NCI-H82 treated with DMSO at 0.1 percent for 48 hours (cell line): ENCODE data around the gene ABHD17A.

Experiments used
- DNase-seq: peaks from one replicate; lab custom pipeline; 2025; ENCODE audit not compliant: unreplicated experiment; lab: John Stamatoyannopoulos, UW

ABHD17A gene

GRCh38 chr19:1841209-1841924, 43.9 kb downstream of the ABHD17A start:
- DNase-seq = no peak

DNA sequence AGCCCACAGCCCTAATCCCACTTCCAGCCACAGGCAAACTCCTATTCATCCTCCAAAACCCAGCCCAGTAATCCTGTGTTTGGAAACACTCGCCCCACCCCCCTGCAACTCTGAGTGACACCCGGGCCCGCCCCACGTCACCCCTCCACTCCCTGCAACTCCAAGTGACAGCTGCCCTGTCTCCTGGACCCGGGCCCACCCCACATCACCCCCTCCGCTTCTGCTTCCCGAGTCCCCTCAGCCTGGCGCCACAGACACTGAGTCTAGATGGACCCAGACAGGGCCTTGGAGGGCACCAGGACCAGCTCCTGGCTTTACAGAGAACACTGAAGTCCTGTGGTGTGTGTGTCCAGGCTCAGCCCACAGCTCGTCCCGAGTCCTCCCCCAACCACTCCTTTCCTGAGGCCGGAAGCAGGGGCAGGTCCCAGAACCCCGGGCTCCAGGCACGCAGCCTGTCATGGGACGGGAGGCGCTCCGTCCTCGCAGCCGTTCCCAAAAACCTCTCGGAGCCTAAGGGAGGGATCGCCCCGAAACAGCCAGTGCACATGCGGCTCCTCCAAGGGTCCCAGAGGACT, 44.7 kb downstream of the ABHD17A start:
- DNase-seq = no peak

DNA sequence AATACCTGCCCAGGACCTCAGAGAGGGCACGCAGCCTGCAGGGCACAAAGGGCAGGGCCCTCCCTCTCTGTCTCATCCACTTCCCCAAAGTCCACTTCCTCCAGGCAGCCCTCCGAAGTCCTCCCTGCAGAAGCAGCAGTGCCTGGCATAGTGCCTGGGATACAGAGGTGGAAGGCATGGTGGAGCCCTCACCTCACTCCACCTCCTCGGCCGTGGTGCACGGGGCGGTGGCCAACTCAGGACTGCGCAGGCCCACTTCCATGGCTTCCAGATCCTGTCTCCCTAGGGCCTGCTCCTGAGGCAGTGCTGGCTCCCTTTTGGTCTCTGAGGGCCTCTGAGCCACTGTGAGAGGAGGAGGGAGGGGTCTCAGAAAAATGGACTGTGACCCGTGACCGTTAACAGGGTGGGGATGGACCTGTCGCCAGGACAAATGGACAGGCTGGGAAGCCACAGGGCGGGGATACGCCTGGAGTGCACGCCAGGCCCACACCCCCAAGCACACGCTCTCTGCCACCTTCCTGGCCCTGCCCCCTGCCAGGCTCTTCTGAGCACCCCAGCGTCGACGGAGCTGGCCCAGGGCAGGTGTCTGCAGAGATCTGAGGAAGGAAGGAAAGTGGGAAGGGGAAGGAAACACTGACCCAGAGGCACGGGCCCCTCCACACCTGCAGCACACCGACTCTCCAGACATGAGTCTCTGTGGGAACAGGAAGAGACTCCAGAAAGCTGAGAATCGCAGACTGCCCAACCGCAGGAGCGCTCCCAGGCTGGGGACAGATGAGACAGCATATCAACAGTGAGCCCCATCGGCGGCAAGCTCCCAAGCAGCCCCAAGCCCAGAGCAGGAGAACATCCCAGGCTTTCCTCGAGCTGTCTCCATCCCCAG, 45.4 kb downstream of the ABHD17A start:
- DNase-seq = no peak

DNA sequence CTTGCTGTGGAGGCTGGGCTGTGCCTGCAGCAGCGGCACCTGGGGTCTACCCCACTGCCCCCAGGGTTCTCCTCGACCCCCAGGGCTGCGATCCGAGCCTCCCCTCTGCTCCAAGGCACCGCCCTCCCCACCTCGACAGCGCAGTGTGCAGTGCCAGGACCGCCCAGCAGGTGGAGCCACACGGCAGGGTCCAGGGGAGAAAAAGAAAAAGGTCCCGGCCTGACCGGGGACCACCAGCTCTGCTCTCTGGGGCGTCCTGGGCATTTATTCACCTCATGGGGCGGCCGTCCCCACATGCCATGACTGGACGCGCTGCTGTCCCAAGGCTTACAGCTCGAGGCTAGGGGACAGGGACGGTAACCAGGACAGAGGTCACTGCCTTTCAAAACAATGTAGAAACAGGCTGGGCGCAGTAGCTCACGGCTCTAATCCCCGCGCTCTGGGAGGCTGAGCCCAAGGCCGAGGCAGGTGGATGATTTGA, 47.6 kb downstream of the ABHD17A start:
- DNase-seq = no peak

DNA sequence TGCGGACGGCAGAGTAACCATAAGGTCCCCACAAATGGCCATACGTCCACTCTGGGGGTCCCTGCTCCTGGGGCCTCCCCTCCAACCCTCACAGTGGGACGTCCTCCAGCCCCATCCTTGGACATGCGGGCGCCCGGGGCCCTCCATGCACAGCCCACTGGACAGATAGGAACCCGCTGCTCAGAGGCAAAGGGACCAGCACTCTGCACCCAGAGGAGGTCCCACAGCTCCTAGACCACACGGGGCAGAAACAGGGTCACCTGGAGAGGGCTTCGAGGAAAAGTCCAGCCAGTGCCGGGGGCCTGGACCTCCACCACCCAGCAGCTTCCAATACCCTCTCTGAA, 48.1 kb downstream of the ABHD17A start:
- no peak for DNase-seq

- no peak for DNase-seq
Observed at GRCh38 chr19:1836458-1837221, 48.7 kb downstream of the ABHD17A start.

GRCh38 chr19:1833540-1833939, 51.8 kb downstream of the ABHD17A start:
- no peak for DNase-seq

GRCh38 chr19:1832046-1832663, 53.1 kb downstream of the ABHD17A start:
- DNase-seq = no peak

DNA sequence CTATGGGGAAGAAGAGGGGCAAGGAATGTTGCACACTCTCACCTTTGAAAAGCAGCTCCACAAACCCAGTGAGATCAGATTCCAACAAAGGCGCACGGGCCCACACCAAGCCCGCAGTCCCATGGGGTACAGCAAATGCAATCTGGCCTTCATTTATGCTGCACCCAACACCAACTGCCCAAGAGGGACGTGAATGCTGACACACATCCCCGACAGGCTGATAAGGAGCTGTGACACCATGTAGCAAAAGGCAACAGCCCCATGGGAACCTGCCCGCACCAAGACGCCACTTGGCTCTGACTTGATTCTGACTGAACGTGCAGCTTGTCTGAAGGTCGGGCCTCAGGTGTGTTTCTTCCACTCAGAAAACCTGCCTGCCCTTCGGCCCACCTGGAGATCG, 54.3 kb downstream of the ABHD17A start:
- DNase-seq = no peak

- no peak for DNase-seq
Observed at GRCh38 chr19:1830568-1830967, 54.7 kb downstream of the ABHD17A start.

DNA sequence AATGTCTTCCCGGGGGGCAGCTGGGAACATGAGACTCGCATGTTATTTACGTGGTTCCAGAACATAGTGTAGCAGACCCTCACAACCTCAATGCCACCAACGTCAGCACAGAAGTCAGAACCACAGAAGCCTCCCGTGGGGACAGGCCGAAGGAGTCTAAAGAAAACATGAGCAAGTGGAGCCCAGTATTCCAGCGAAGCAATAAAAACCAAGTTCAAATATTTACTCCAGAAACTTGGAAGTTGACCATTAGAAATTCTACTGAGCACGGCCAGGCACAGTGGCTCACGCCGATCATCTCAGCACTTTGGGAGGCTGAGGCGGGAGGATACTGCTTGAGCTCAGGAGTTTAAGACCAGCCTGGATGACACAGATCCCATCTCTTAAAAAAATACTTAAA, 55.3 kb downstream of the ABHD17A start:
- no peak for DNase-seq

- no peak for DNase-seq
Observed at GRCh38 chr19:1828279-1829238, 56.7 kb downstream of the ABHD17A start.

DNA sequence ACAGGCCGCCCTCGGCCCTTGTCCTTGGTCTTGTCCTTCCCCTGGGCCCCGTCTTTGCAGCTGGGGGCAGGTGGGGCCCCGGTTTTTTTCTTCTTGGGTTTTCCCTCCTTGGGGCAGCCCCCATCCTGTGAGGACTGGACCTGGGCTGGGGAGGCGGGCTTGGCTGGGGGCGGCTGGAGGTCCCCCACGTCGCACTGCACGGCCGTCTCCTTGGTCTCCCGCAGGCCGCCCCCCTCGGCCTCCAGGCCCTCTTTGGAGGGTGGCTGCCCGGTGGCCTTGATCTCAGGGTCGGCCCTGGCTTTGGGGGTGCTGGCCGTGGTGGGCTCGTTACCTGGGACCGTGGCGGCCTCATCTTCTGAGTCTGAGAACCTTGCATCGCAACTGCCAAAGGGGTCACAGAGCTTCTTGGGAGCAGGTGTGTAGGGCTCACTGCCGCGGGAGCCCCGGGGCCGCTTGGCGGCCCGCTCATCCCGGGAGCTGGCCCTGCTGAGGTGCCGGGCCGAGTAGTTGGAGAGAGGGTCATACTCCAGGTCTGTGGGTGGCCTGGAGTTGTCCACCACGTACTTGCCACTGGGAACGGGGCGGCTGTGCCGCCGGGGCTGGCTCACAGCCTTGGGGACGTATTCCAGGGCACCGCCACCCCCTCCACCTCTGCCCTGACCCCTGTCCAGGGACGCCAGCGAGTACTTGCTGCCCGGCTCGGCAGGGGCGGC, 57.6 kb downstream of the ABHD17A start:
- no peak for DNase-seq
